Left renal cortex interstitium (tissue), 4 donors: ENCODE data around the gene DMC1. TPM values are rescaled to one million over a fixed set of nuclear protein-coding genes. Genes with fewer than 3 reads are reported as not detected.
"Not testable (repeated sequence)": the region's sequence is repeated elsewhere in the genome, so short reads cannot be mapped to it uniquely, and the experiment has no call there.

ENCODE experiments used
- DNase-seq, 4 donors: peaks; one replicate each; pipeline ENCODE4 v3.0.0-alpha.2; 2013; ENCODE audit warnings: low read depth in 4 of 4, low spot score in 2 of 4, missing footprints in 1 of 4
- polyA plus RNA-seq, 4 donors: library from polyadenylated mRNA; unstranded; fragments of 120-200 nt; gene quantifications; one replicate each; pipeline ENCODE4 v1.2.1, GENCODE V29; 2013; ENCODE audit not compliant: insufficient read length in 4 of 4

DMC1 gene
- 1 to 10 TPM; 5.2 to 7.1 (median 5.5) TPM for polyA plus RNA-seq

- DNase-seq, result peak in 3 of 4 donors; percentile 81 to 90 (median 83)
Observed at GRCh38 chr22:38569972-38570778, at the start of gene DMC1. DMC1 (minus strand) TSS chr22:38570183; CDS start chr22:38568256, 1,927 bp downstream.

DNA sequence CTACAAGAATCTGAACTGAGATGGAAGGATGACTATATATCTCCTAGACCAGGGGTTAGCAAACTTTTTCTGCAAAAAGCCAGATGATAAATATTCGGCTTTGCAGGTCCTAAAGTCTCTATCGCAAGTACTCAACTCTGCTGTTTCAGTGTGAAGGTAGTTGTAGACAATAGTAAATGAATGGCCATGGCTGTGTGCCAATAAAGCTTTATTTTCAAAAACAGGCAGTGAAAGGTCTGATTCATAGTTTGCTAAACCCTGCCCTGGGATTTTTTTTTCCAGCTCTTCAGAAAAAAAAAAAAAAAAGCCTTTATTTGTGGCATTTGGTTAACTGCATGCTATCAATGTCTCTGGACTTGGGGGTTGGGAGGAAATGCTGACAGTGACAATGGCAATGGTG is 48.7 kb upstream of the DMC1 start:
- DNase-seq, result no peak

- no peak for DNase-seq
Observed at GRCh38 chr22:38618258-38618657, 48.3 kb upstream of the DMC1 start.

- not testable (repeated sequence) for DNase-seq
Observed at GRCh38 chr22:38615064-38615405, 45.1 kb upstream of the DMC1 start.

DNA sequence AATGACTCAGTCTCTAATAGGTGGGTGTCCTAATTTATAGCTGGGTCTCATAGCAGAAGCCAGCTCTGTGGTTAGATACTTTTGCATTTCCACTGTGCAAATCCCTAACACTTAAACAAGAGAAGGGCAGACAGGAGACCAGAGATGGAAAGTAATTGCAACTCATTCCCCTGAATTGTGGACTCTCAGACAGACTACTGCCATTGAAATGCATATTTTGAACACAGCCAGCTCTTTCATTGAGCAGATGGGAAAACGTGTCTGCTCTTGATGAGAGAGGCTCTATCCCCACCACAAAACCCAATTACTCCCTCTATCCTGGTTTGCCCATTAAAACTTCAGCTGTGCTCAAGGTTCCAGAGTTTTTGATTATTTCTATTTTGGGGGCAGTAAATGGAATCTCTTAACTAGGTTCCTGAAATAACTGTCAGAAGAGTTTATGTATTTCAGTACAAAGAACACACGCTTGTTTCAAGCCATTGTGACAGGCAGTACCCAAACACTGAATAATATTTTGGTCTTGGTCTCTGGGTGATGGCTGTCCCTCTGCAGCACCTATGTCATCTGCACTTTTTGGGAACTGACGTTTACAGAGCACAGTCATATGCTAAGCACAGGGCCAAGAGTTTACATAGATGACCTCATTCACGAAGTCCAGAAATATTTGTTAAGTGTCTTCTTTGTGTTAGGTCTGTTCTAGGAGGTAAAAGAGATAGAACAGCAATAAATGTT is 44.5 kb upstream of the DMC1 start:
- no peak for DNase-seq

- DNase-seq, result no peak
Observed at GRCh38 chr22:38613588-38613987, 43.6 kb upstream of the DMC1 start.

GRCh38 chr22:38612217-38613006 is 42.4 kb upstream of the DMC1 start:
- DNase-seq, result no peak

- no peak for DNase-seq
Observed at GRCh38 chr22:38611559-38611958, 41.6 kb upstream of the DMC1 start.

- no peak for DNase-seq
Observed at GRCh38 chr22:38610234-38610633, 40.3 kb upstream of the DMC1 start.

DNA sequence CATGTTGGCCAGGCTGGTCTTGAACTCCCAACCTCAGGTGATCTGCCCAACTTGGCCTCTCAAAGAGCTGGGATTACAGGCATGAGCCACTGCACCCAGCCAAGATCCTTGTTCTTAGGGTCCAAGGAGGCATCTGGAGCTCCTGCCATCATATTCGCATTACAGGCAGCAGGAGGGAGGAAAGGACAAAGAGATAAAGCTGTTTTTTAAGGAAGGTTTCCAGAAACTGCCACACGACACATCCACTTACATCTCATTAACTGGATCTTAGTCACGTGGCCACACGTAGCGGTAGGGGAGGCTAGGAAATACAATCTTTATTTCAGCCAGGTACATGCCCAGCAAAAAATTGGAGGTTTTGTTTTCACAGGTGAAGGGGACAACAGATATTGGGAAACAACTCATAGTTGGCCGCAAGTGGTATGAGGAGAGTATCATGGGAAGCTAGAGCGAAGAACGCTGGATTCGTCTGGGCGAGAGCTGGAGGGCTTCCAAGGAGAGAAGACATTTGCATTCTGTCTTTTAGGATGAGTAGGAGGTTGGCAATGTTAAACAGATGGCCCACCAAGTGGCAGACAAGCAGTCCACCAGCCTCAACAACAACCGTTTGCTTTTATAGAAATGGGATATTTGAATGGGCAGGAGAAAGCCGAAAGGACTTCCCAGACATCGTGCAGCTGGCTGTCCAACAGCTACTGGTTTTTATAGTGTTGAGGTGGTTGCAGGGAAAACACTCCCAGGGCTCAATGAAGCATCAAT is 39.2 kb upstream of the DMC1 start:
- no peak for DNase-seq

DNA sequence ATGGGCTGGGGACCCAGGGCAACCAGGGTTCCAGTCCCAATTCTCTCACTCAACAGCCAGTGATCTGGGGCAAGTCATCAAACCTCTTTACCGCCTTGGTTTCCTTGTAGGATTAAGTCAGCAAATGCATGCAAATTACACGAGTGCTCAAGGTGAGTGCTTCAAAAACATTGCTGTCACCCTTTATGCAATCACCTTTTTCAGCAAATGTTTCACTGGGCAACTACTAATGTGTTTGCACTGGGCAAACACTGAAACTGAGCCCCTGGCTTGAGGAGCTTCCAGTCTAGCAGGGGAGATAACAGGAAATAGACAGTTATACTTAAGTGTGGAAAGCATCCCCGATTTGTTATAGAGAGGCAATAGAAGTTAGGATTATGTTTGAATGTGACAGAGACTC is 37.7 kb upstream of the DMC1 start:
- DNase-seq, result no peak

DNA sequence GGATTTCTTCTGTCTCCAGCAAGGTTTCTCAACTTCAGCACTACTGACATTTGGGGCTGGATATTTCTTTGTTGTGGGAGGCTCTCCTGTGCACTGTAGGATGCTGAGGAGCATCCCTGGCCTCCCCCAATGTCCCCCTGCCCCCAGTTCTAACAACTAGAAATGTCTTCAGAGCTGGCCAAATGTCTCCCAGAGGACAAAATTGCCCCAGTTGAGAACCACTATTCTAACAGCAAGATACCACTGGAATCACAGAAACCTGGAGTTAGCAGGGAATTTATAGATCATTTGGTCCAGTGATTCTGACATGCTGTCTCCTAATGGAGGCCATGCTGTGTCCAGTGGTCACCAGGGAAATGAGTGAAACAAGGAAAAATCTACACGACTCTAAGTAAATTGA is 32.2 kb upstream of the DMC1 start:
- DNase-seq, result no peak

DNA sequence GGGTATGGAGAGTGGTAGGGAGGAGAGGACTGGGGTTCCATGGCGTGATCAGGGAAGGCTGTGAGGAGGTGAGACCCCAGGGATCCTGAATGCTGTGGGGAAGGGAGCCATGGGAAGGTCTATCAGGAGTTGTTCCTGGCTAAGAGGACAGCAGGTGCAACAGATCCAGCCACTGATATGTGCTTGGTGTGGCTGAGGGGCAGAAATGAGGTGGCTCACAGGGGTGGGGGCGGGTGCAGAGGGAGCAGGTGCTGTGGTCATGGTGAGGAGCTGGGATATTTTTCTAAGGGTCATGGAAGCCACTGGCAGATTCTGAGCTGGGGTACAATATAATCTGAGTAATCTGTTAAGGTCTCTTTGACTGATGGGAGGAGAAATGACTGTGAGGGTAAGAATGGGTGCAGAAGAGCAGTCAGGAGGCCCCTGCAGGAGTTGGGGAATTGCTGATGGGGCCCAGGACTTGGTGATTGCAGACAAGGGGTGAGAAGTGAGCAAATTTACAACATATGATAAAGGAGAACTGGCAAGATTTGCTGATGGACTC is 31.3 kb upstream of the DMC1 start:
- no peak for DNase-seq

- no peak for DNase-seq
Observed at GRCh38 chr22:38599466-38599865, 29.5 kb upstream of the DMC1 start.

- not testable (repeated sequence) for DNase-seq
Observed at GRCh38 chr22:38582923-38583322, 12.9 kb upstream of the DMC1 start.

- no peak for DNase-seq
Observed at GRCh38 chr22:38578505-38578904, 8.5 kb upstream of the DMC1 start.

DNA sequence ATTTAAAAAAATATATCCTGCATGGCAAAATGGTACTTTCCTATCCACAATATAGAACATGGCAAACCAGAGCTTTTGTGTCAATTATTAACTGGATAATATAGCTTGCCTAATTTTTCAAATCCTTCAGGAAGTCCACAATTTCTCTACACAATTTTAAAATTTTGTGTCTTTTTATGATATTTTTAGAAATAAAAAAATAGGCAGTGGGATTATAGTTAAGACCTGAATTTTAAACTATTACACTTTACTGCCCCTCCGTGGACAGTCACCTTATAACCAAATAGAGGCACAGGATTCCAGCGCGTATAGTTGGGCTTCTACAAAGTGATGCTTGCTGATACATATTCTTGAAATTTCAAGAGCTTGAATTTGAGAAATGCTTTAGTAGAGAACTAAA is 2.1 kb upstream of the DMC1 start:
- DNase-seq, result peak in 2 of 4 donors; percentile 34 to 44

DNA sequence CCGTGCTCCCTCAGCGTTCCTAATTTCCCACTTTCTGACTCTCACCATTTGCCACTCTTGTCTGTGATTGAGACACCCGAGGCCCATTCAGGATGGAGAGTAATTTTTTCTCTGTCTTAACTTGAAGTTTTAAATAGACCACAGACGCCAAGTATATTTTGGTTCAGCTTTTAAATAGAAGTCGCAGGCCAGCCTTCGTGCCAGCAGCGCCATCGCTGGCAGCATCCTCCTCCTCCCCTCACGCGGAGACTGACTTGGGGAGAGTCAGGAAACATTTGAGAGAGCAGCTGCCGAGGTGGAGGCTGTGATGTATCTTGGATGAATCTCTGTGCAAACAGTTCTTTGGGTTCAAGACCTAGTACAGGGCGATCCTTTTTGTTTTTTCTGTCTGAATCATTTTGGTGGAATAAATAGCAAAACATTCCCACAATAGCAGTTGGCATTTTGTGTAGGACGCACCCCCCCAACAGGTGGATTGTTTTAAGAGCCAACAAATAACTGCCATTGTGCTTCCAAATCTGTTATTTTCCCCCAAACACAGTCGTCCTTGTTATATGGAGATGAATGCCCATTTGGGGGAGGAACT is 889 bp upstream of the DMC1 start:
- peak in 2 of 4 donors; percentile 11 to 40 for DNase-seq

GRCh38 chr22:38569181-38569971 is 607 bp downstream of the DMC1 start:
- DNase-seq, result peak in 1 of 4 donors; percentile 10
